HUDEP-2 (cell line): ENCODE measurements around the gene SDR9C7.
A peak's percentile ranks its signal among the peaks of the same experiment; 100 is the strongest.

Experiments used
- DNase-seq, 76 experiments: peaks; one replicate each; lab custom pipeline; 2025; ENCODE audit not compliant: unreplicated experiment in 76 of 76; lab: John Stamatoyannopoulos, UW

The SDR9C7 gene

GRCh38 chr12:56880125-56880992 lies 53.8 kb downstream of the SDR9C7 start:
- no peak for DNase-seq

DNA sequence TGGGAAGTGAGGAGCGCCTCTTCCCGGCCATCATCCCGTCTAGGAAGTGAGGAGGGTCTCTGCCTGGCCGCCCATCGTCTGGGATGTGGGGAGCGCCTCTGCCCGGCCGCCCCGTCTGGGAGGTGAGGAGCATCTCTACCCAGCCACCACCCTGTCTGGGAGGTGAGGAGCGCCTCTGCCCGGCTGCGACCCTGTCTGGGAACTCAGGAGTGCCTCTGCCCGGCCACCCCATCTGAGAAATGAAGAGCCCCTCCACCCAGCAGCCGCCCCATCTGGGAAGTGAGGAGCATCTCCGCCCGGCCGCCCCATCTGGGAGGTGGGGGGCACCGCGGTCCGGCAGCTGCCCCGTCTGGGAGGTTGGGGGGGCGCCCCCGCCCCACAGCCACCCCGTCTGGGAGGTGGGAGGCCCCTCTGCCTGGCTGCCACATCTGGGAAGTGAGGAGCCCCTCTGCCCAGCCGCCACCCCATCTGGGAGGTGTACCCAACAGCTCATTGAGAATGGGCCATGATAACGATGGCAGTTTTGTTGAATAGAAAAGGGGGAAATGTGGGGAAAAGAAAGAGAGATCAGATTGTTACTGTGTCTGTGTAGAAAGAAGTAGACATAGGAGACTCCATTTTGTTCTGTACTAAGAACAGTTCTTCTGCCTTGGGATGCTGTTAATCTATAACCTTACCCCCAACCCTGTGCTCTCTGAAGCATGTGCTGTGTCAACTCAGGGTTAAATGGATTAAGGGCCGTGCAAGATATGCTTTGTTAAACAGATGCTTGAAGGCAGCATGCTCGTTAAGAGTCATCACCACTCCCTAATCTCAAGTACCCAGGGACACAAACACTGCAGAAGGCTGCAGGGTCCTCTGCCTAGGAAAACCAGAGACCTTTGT lies 54.7 kb downstream of the SDR9C7 start:
- peak in 19 of 76 experiments; percentile 7 to 58 (median 20) for DNase-seq

DNA sequence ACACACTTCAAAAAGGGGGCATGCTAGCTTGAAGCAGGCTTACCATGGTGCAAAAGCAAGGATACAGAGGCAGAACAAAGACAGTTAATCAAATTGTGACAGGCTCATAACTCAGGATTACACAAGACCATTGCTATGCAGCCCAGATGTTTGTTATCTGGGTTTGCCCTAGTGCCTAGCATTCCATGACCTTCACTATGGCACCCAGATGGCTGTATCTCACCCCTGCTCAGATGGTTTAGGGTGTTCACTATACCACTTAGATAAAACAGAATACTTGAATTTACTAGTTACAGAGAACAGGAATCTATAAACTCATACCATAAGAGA lies 56.2 kb downstream of the SDR9C7 start:
- peak in 60 of 76 experiments; percentile 1 to 84 (median 43) for DNase-seq

DNA sequence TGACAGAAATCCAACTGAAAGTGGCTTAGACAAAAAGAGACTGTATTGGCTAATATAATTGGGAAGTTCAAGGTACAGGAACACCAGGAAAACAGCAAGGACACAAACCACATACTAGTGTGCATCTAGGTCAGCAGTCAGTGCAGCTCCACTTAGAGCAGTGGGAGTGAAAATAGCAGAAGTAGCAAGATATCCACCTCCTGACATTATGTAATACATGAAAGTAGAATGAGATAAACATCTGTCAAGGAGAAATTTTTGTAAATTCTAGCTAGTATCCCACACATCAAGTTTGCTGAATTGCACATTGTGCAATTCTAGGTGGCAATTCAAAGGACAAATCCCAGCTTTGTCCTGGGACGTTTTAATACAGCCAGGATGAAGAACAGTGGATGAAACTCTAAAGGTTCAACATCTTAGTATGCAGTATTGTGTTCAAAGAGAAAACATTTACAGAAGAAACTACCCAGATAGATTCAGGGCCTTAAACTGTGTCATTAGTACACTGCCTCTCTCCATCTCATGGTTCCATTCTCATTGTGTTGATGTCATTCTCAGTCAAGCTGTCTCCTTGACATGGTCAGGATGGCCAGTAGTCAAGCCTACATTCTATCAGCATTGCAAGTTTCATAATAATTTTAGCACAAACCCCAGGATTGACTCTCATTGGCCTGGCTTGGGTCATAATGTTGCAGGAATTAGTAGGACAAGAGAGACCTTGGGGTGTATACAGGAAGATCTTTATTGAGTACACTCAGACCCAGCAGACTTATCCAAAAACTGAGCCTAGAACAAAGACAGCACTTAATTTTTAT lies 56.8 kb downstream of the SDR9C7 start:
- peak in 4 of 76 experiments; percentile 7 to 29 (median 11) for DNase-seq

- DNase-seq, result no peak
Measured at GRCh38 chr12:56874821-56875220, 59.4 kb downstream of the SDR9C7 start.

- no peak for DNase-seq
Measured at GRCh38 chr12:56873382-56873781, 60.8 kb downstream of the SDR9C7 start.
